Measurements from ENCODE around the gene IDH3A.
"Not testable (repeated sequence)": the region's sequence is repeated elsewhere in the genome, so short reads cannot be mapped to it uniquely, and the experiment has no call there.

IDH3A gene

GRCh38 chr15:78146425-78147154, 2.6 kb upstream of the IDH3A start:
- Mint-ChIP-seq H3K36me3 (no peaks in the 10 kb centered on the region), H3K27me3 (no peaks in the 10 kb centered on the region), H3K4me1 (ENCODE audit: low read depth) (peaks cover 29% of the 10 kb centered on the region), H3K4me3 (no peak overlapping the region), H3K9me3 (ENCODE audit: low read depth) (no peaks in the 10 kb centered on the region), H3K27ac (no peak overlapping the region)

GRCh38 chr15:78147566-78147965, 1.6 kb upstream of the IDH3A start:
- Mint-ChIP-seq H3K4me3 (peak overlapping the region; percentile 61), H3K4me1 (ENCODE audit: low read depth) (peaks cover 30% of the 10 kb centered on the region), H3K36me3 (no peaks in the 10 kb centered on the region), H3K9me3 (ENCODE audit: low read depth) (no peaks in the 10 kb centered on the region), H3K27me3 (no peaks in the 10 kb centered on the region), H3K27ac (peak overlapping the region; percentile 6)

GRCh38 chr15:78148392-78149067, 632 bp upstream of the IDH3A start:
- Mint-ChIP-seq H3K9me3 (ENCODE audit: low read depth) (no peaks in the 10 kb centered on the region), H3K4me3 (peak overlapping the region; percentile 95), H3K27me3 (no peaks in the 10 kb centered on the region), H3K4me1 (ENCODE audit: low read depth) (peaks cover 40% of the 10 kb centered on the region), H3K27ac (peak overlapping the region; percentile 90), H3K36me3 (no peaks in the 10 kb centered on the region)

- Mint-ChIP-seq H3K27ac (peak overlapping the region; percentile 92), H3K4me3 (peak overlapping the region; percentile 99), H3K36me3 (no peaks in the 10 kb centered on the region), H3K4me1 (ENCODE audit: low read depth) (peaks cover 41% of the 10 kb centered on the region), H3K9me3 (ENCODE audit: low read depth) (no peaks in the 10 kb centered on the region), H3K27me3 (no peaks in the 10 kb centered on the region)
Measured at GRCh38 chr15:78149805-78150751, 916 bp downstream of the IDH3A start.

- not testable (repeated sequence) for H3K27me3 Mint-ChIP-seq; H3K9me3 Mint-ChIP-seq (ENCODE audit: low read depth); H3K36me3 Mint-ChIP-seq
- Mint-ChIP-seq H3K4me1 (ENCODE audit: low read depth) (peaks cover 42% of the 10 kb centered on the region), H3K27ac (peak overlapping the region; percentile 22), H3K4me3 (peak overlapping the region; percentile 99)
Measured at GRCh38 chr15:78151075-78151474, 1.9 kb downstream of the IDH3A start.

GRCh38 chr15:78154955-78155354, 5.8 kb downstream of the IDH3A start:
- Mint-ChIP-seq H3K36me3 (no peaks in the 10 kb centered on the region), H3K4me1 (ENCODE audit: low read depth) (peaks cover 26% of the 10 kb centered on the region), H3K27ac (no peak overlapping the region), H3K4me3 (no peak overlapping the region), H3K9me3 (ENCODE audit: low read depth) (no peaks in the 10 kb centered on the region), H3K27me3 (no peaks in the 10 kb centered on the region)

GRCh38 chr15:78155355-78155939, 6.3 kb downstream of the IDH3A start:
- Mint-ChIP-seq H3K27me3 (no peaks in the 10 kb centered on the region), H3K36me3 (no peaks in the 10 kb centered on the region), H3K4me3 (no peak overlapping the region), H3K27ac (no peak overlapping the region), H3K9me3 (ENCODE audit: low read depth) (no peaks in the 10 kb centered on the region), H3K4me1 (ENCODE audit: low read depth) (peaks cover 21% of the 10 kb centered on the region)

GRCh38 chr15:78156653-78157052, 7.5 kb downstream of the IDH3A start:
- Mint-ChIP-seq H3K36me3 (peaks cover under 1% of the 10 kb centered on the region), H3K27me3 (no peaks in the 10 kb centered on the region), H3K9me3 (ENCODE audit: low read depth) (no peaks in the 10 kb centered on the region), H3K4me3 (no peak overlapping the region), H3K27ac (peak overlapping the region; percentile 5), H3K4me1 (ENCODE audit: low read depth) (peaks cover 13% of the 10 kb centered on the region)

GRCh38 chr15:78157203-78157602, 8.0 kb downstream of the IDH3A start:
- Mint-ChIP-seq H3K4me1 (ENCODE audit: low read depth) (peaks cover 17% of the 10 kb centered on the region), H3K4me3 (no peak overlapping the region), H3K27ac (peak overlapping the region; percentile 5), H3K9me3 (ENCODE audit: low read depth) (no peaks in the 10 kb centered on the region), H3K27me3 (no peaks in the 10 kb centered on the region), H3K36me3 (peaks cover 2% of the 10 kb centered on the region)

- Mint-ChIP-seq H3K9me3 (ENCODE audit: low read depth) (no peaks in the 10 kb centered on the region), H3K27me3 (no peaks in the 10 kb centered on the region), H3K36me3 (peaks cover 6% of the 10 kb centered on the region), H3K27ac (no peak overlapping the region), H3K4me1 (ENCODE audit: low read depth) (peaks cover 7% of the 10 kb centered on the region), H3K4me3 (no peak overlapping the region)
Measured at GRCh38 chr15:78159395-78159794, 10.2 kb downstream of the IDH3A start.

GRCh38 chr15:78162038-78162437, 12.9 kb downstream of the IDH3A start:
- Mint-ChIP-seq H3K36me3 (peaks cover 10% of the 10 kb centered on the region), H3K9me3 (ENCODE audit: low read depth) (no peaks in the 10 kb centered on the region), H3K4me1 (ENCODE audit: low read depth) (peaks cover 5% of the 10 kb centered on the region), H3K27me3 (no peaks in the 10 kb centered on the region), H3K4me3 (no peak overlapping the region), H3K27ac (peak overlapping the region; percentile 42)

- no peaks in the 10 kb centered on the region for H3K9me3 Mint-ChIP-seq (ENCODE audit: low read depth)
- H3K4me1 Mint-ChIP-seq (ENCODE audit: low read depth): peaks cover 13% of the 10 kb centered on the region
- H3K27ac Mint-ChIP-seq: no peak overlapping the region
- H3K36me3 Mint-ChIP-seq: peaks cover 14% of the 10 kb centered on the region
- H3K4me3 Mint-ChIP-seq: no peak overlapping the region
- H3K27me3 Mint-ChIP-seq: no peaks in the 10 kb centered on the region
Measured at GRCh38 chr15:78164010-78164409, 14.8 kb downstream of the IDH3A start.

GRCh38 chr15:78167227-78167888, 18.2 kb downstream of the IDH3A start:
- no peak overlapping the region for H3K27ac Mint-ChIP-seq
- H3K4me3 Mint-ChIP-seq: no peak overlapping the region
- peaks cover 8% of the 10 kb centered on the region for H3K4me1 Mint-ChIP-seq (ENCODE audit: low read depth)
- no peaks in the 10 kb centered on the region for H3K27me3 Mint-ChIP-seq
- peaks cover 22% of the 10 kb centered on the region for H3K36me3 Mint-ChIP-seq
- H3K9me3 Mint-ChIP-seq (ENCODE audit: low read depth): no peaks in the 10 kb centered on the region

- peaks cover 15% of the 10 kb centered on the region for H3K4me1 Mint-ChIP-seq (ENCODE audit: low read depth)
- H3K4me3 Mint-ChIP-seq: no peak overlapping the region
- no peak overlapping the region for H3K27ac Mint-ChIP-seq
- no peaks in the 10 kb centered on the region for H3K27me3 Mint-ChIP-seq
- H3K36me3 Mint-ChIP-seq: peaks cover 22% of the 10 kb centered on the region
- H3K9me3 Mint-ChIP-seq (ENCODE audit: low read depth): no peaks in the 10 kb centered on the region
Measured at GRCh38 chr15:78168608-78169007, 19.4 kb downstream of the IDH3A start.
